ENCODE measurements around the gene COL19A1. TPM values are rescaled to one million over a fixed set of nuclear protein-coding genes. Genes with fewer than 3 reads are reported as not detected.

The COL19A1 gene
- total and polyA plus RNA-seq, 3 donors from 2014 or later: 0.30 to 2.5 (median 1.4) TPM

DNA sequence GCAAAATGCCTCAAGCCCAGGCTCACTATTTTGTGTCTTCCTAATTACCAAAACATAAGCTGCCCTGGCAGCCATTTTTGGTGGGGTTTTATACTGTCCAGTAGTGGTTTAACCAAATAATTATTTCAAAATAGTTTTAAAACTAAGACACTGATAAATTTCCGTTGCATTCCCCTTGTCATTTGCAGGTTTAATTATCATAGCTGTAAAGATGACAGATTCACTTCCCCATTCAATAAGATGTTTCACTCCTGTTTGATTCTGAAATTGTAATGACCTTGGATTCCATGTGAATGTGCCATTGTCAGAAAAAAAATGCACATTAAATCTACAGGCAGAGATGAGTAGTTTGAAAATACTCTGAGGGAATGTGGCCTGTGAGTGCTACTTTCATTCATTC is 264.5 kb downstream of the COL19A1 start:
- 39 to 52% methylated on average over 1 of the region's 1 CpG for WGBS, 2 donors
- no peaks in the 10 kb centered on the region for H3K9me3 ChIP-seq
- no peaks in the 10 kb centered on the region for H3K27me3 ChIP-seq
- no peak for TF ChIP-seq POLR2A (IDR thresholded peaks at IDR 0.05)
- TF ChIP-seq, protein P1, sequence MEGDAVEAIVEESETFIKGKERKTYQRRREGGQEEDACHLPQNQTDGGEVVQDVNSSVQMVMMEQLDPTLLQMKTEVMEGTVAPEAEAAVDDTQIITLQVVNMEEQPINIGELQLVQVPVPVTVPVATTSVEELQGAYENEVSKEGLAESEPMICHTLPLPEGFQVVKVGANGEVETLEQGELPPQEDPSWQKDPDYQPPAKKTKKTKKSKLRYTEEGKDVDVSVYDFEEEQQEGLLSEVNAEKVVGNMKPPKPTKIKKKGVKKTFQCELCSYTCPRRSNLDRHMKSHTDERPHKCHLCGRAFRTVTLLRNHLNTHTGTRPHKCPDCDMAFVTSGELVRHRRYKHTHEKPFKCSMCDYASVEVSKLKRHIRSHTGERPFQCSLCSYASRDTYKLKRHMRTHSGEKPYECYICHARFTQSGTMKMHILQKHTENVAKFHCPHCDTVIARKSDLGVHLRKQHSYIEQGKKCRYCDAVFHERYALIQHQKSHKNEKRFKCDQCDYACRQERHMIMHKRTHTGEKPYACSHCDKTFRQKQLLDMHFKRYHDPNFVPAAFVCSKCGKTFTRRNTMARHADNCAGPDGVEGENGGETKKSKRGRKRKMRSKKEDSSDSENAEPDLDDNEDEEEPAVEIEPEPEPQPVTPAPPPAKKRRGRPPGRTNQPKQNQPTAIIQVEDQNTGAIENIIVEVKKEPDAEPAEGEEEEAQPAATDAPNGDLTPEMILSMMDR (IDR thresholded peaks at IDR 0.05): no peak
- H3K27ac ChIP-seq: no peak overlapping the region
- H3K36me3 ChIP-seq (ENCODE audit: low read depth, missing control alignments): no peaks in the 10 kb centered on the region
- no peak overlapping the region for H3K4me3 ChIP-seq
- no peaks in the 10 kb centered on the region for H3K4me1 ChIP-seq
- intact Hi-C loops (cut with DNase I; ENCODE audit: low total_unique reads): no loop called here
- DNase-seq: no peak

DNA sequence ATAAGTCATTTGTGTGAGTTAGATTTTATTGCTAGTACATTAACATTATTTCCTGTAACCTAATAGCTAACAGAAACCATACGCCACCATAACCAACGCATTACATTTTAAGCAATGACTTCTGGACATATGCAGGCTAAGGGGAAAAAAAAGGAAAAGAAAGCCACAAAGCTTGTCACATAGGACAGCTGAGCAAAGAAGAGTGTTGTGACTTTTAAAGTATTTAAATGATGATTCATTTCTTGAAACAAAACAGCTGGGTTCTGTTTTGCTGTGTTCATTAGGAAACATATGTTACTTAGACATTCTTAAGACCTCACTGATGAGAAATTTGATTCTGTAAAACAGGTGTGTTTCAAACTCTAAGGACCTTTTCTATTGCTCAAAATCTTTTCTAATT is 265.2 kb downstream of the COL19A1 start:
- intact Hi-C loops (cut with DNase I; ENCODE audit: low total_unique reads): no loop called here
- no peak overlapping the region for H3K27ac ChIP-seq
- 67 to 88% methylated on average over 2 of the region's 2 CpGs for WGBS, 2 donors
- H3K36me3 ChIP-seq (ENCODE audit: low read depth, missing control alignments): no peaks in the 10 kb centered on the region
- no peak for DNase-seq
- no peaks in the 10 kb centered on the region for H3K27me3 ChIP-seq
- no peak for TF ChIP-seq POLR2A (IDR thresholded peaks at IDR 0.05)
- TF ChIP-seq, protein P1 (IDR thresholded peaks at IDR 0.05): no peak
- no peaks in the 10 kb centered on the region for H3K4me1 ChIP-seq
- H3K9me3 ChIP-seq: no peaks in the 10 kb centered on the region
- H3K4me3 ChIP-seq: no peak overlapping the region

- Histone ChIP-seq H3K4me3 (no peak overlapping the region), H3K27ac (no peak overlapping the region), H3K9me3 (no peaks in the 10 kb centered on the region), H3K36me3 (ENCODE audit: low read depth, missing control alignments) (no peaks in the 10 kb centered on the region), H3K27me3 (no peaks in the 10 kb centered on the region), H3K4me1 (no peaks in the 10 kb centered on the region)
- intact Hi-C loops (cut with DNase I; ENCODE audit: low total_unique reads): no loop called here
- no peak for DNase-seq
- TF ChIP-seq POLR2A (IDR thresholded peaks at IDR 0.05): no peak
- TF ChIP-seq, protein P1 (IDR thresholded peaks at IDR 0.05): no peak
- 85 to 90% methylated on average over 4 of the region's 4 CpGs for WGBS, 2 donors
Observed at GRCh38 chr6:70133246-70133645, 266.9 kb downstream of the COL19A1 start.

- Histone ChIP-seq H3K4me3 (no peak overlapping the region), H3K9me3 (no peaks in the 10 kb centered on the region), H3K27me3 (no peaks in the 10 kb centered on the region), H3K27ac (no peak overlapping the region), H3K4me1 (no peaks in the 10 kb centered on the region), H3K36me3 (ENCODE audit: low read depth, missing control alignments) (no peaks in the 10 kb centered on the region)
- WGBS, 2 donors: 87 to 99% methylated on average over 2 of the region's 2 CpGs
- TF ChIP-seq, protein P1 (IDR thresholded peaks at IDR 0.05): no peak
- no peak for TF ChIP-seq POLR2A (IDR thresholded peaks at IDR 0.05)
- intact Hi-C loops (cut with DNase I; ENCODE audit: low total_unique reads): no loop called here
- DNase-seq: no peak
Observed at GRCh38 chr6:70134542-70134941, 268.2 kb downstream of the COL19A1 start.
